Peyer's patch (tissue), 4 donors: ENCODE data around the gene LRRC1.

ENCODE experiments used
- CTCF ChIP-seq, 6 experiments: fragments of 450-650 bp in 4 of 6; fragments of 200-600 bp in 2 of 6; sonication (generic) in 1 of 6; IDR thresholded peaks; one replicate each; pipeline ENCODE4 v1.5.1; 2017 to 2019; ENCODE audit warnings: antibody characterized with exemption in 6 of 6, mild to moderate bottlenecking in 3 of 6, moderate library complexity in 1 of 6
- POLR2A ChIP-seq, 2 donors: fragments of 450-650 bp; IDR thresholded peaks; one replicate each; pipeline ENCODE4 v1.5.1; 2017; ENCODE audit warnings: antibody characterized with exemption in 2 of 2, mild to moderate bottlenecking in 2 of 2, moderate library complexity in 2 of 2

GRCh38 chr6:53850527-53850926, 55.7 kb downstream of the LRRC1 start:
- no peak for TF ChIP-seq POLR2A (IDR thresholded peaks at IDR 0.05)
- TF ChIP-seq CTCF (IDR thresholded peaks at IDR 0.05): no peak
